H1 (cell line): ENCODE measurements around the gene ATP5MC2. TPM values are rescaled to one million over a fixed set of nuclear protein-coding genes. Genes with fewer than 3 reads are reported as not detected.

Source experiments
- GTF2F1 ChIP-seq: IDR thresholded peaks from 2 replicates; pipeline ENCODE4 v1.6.1; 2012; ENCODE audit warnings: low read depth, low read length, improper control_type of control experiment, borderline replicate concordance
- MAFK ChIP-seq: IDR thresholded peaks from 2 replicates; pipeline ENCODE4 v1.6.1; 2012; ENCODE audit warnings: low read depth, mild to moderate bottlenecking, improper control_type of control experiment, low read length
- NANOG ChIP-seq: IDR thresholded peaks from 2 replicates; pipeline ENCODE4 v1.6.1; 2011; ENCODE audit warnings: low read length, low read depth, mild to moderate bottlenecking, inconsistent platforms; ENCODE audit not compliant: insufficient read depth, poor library complexity, severe bottlenecking
- RNF2 ChIP-seq: fragments of 200-900, 300-1000 bp; sonication (generic); IDR thresholded peaks from 2 replicates; pipeline ENCODE4 v1.7.1; 2016; ENCODE audit warnings: borderline replicate concordance, low read depth, mild to moderate bottlenecking, antibody characterized with exemption, low read length; ENCODE audit not compliant: poor library complexity, severe bottlenecking; ENCODE audit errors: missing control alignments
- polyA plus RNA-seq, 7 experiments: library from polyadenylated mRNA; depleted of rRNA in 3 of 7; stranded (reverse) in 5 of 7; unstranded in 2 of 7; fragments of >200 nt in 5 of 7; fragments of 200-250 nt in 2 of 7; gene quantifications; 1 replicate in 5 of 7; 2 replicates in 1 of 7; 4 replicates in 1 of 7; pipeline versions ENCODE4 v1.2.1 to v1.2.3, GENCODE V29; 2011 to 2013; ENCODE audit warnings: missing spikeins in 2 of 7, mixed read lengths in 2 of 7
- total RNA-seq: library from RNA; stranded (reverse); fragmentation: NEBNext Ultra II Directional; extraction: Animal tissue kit (Norgen Biotek cat#: 25700); gene quantifications from 2 replicates; pipeline ENCODE4 v1.2.1, GENCODE V29; 2021

Gene ATP5MC2
- total and polyA plus RNA-seq, 2 of the 8 experiments (the other 6 are each of a cell fraction or from before 2014, with no cell fraction given), result 408 to 952 TPM

DNA sequence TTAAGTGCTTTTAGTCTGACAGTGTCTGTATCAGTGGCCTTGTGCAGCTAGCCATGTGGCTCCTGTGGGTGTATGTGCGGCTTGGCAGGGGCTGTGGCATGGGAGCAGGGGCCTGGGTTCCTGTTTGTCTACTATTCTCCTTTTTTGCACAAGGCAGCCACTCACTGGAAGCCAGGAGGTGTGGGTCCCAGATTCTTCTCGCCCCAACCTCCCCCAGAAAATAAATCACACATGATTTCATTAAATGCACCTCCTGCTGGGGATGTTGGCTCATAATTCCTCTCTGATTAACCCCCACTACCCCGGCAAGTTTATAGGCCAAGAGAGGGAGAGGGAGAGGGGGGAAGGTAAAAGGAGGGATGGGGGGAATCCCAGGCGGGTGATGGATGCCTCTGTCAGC lies 33.8 kb upstream of the ATP5MC2 start (continued):
- TF ChIP-seq MAFK, result no peak
- TF ChIP-seq NANOG, result no peak
- no peak for TF ChIP-seq GTF2F1
- no peak for TF ChIP-seq RNF2
